ENCODE results near the gene PET100. TPM values are rescaled to one million over a fixed set of nuclear protein-coding genes. Genes with fewer than 3 reads are reported as not detected.
A peak's percentile ranks its signal among the peaks of the same experiment; 100 is the strongest.

Gene PET100
- total and polyA plus RNA-seq, 10 of the 15 experiments (the other 5 are each of a cell fraction or from before 2014, with no cell fraction given): 47.0 to 462 (median 126) TPM

DNA sequence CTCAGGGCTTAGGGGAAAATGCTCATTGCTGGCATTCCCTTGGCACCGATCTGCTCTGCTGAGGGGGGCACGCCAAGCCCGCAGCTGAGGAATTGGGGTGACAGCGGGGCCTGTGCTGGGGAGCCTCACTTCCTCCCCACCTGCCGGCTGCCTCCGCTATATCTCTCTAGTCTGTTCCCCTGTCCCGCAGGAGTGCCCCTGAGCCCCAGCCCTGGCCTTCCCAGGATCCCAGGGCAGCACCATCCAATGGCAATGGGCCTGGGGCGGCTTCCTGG, 16.8 kb downstream of the PET100 start:
- Histone ChIP-seq H3K36me3 (ENCODE audit: control insufficient read depth in 2 of 2, insufficient read depth in 2 of 2, low read length in 1 of 2) (no peaks in the 10 kb centered on the region; a peak in 3 of 4 replicates), H2AFZ (ENCODE audit: control insufficient read depth, low read depth, low read length) (no peak overlapping the region), H3K9ac (ENCODE audit: control insufficient read depth, insufficient read depth, low read length) (no peak overlapping the region), H3K4me3 (no peak overlapping the region), H4K20me1 (ENCODE audit: control insufficient read depth, insufficient read depth) (no peaks in the 10 kb centered on the region), H3K27ac (ENCODE audit: control insufficient read depth, insufficient read depth) (no peak overlapping the region), H3K9me3 (replicated peaks; ENCODE audit: control insufficient read depth, insufficient read depth, low read length) (no peaks in the 10 kb centered on the region; the same call in 2 of the 3 replicates), H3K27me3 (replicated peaks in 1 of 2; ENCODE audit: control insufficient read depth in 2 of 2, insufficient read depth in 2 of 2, low read length in 1 of 2) (no peaks in the 10 kb centered on the region; a peak in 1 of 4 replicates), H3K4me2 (ENCODE audit: control insufficient read depth, insufficient read depth) (no peak overlapping the region), H3K4me1 (ENCODE audit: control insufficient read depth, insufficient read depth, low read length) (peaks cover 3% of the 10 kb centered on the region), H3K79me2 (ENCODE audit: control insufficient read depth, insufficient read depth, low read length) (no peaks in the 10 kb centered on the region)
- FAIRE-seq (no peak), ATAC-seq (no peak), DNase-seq (ENCODE audit: low read depth, low spot score) (no peak)
- CTCF ChIA-PET: no interaction called here
- TF ChIP-seq, protein P1, sequence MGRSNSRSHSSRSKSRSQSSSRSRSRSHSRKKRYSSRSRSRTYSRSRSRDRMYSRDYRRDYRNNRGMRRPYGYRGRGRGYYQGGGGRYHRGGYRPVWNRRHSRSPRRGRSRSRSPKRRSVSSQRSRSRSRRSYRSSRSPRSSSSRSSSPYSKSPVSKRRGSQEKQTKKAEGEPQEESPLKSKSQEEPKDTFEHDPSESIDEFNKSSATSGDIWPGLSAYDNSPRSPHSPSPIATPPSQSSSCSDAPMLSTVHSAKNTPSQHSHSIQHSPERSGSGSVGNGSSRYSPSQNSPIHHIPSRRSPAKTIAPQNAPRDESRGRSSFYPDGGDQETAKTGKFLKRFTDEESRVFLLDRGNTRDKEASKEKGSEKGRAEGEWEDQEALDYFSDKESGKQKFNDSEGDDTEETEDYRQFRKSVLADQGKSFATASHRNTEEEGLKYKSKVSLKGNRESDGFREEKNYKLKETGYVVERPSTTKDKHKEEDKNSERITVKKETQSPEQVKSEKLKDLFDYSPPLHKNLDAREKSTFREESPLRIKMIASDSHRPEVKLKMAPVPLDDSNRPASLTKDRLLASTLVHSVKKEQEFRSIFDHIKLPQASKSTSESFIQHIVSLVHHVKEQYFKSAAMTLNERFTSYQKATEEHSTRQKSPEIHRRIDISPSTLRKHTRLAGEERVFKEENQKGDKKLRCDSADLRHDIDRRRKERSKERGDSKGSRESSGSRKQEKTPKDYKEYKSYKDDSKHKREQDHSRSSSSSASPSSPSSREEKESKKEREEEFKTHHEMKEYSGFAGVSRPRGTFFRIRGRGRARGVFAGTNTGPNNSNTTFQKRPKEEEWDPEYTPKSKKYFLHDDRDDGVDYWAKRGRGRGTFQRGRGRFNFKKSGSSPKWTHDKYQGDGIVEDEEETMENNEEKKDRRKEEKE (IDR thresholded peaks at IDR 0.05): no peak
- TF ChIP-seq GATAD2B (conservative IDR thresholded peaks at IDR 0.05; ENCODE audit: low read depth): no peak
- 0 out of 2 replicates have a peak, but pooled peaks have one; percentile 15 for TF ChIP-seq POLR2A (IDR thresholded peaks at IDR 0.05; ENCODE audit: low read depth, low read length)
- in situ Hi-C loops (cut with MboI) (no loop called here), intact Hi-C loops (cut with micrococcal nuclease; ENCODE audit: unreplicated experiment) (no loop called here)
- BruUV-seq (replicated peaks): no TSS peak
- SMC1A ChIA-PET (ENCODE audit: uncharacterized antibody, unreplicated experiment): no interaction called here
- 84% methylated on average over 8 of the region's 8 CpGs for WGBS (ENCODE audit: insufficient coverage, insufficient replicate concordance, low lambda C conversion rate, missing lambda C conversion rate)
- POLR2A ChIA-PET: no interaction called here
- RAD21 ChIA-PET (ENCODE audit: unreplicated experiment): no interaction called here

DNA sequence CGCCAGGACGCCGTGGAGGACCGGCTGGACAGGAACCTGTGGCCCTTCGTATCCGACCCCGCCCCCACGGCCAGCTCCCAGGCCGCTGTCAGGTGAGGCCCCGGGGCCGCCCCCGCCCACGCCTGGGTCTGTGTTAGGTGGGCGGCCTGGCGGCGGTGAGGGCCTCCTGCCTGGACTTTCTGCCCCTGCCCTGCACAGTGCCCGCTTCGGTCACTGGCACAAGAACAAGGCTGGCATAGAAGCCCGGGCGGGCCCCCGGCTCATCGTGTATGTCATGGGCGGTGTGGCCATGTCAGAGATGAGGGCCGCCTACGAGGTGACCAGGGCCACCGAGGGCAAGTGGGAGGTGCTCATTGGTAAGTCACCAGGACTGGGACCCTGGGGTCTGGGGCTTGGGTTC, 17.6 kb downstream of the PET100 start:
- ChIA-PET POLR2A (no interaction called here), SMC1A (ENCODE audit: uncharacterized antibody, unreplicated experiment) (no interaction called here), RAD21 (ENCODE audit: unreplicated experiment) (no interaction called here), CTCF (no interaction called here)
- Histone ChIP-seq H3K9ac (ENCODE audit: control insufficient read depth, insufficient read depth, low read length) (no peak overlapping the region), H3K27me3 (replicated peaks in 1 of 2; ENCODE audit: control insufficient read depth in 2 of 2, insufficient read depth in 2 of 2, low read length in 1 of 2) (no peaks in the 10 kb centered on the region; a peak in 1 of 4 replicates), H2AFZ (ENCODE audit: control insufficient read depth, low read depth, low read length) (no peak overlapping the region), H3K4me2 (ENCODE audit: control insufficient read depth, insufficient read depth) (no peak overlapping the region), H3K27ac (ENCODE audit: control insufficient read depth, insufficient read depth) (no peak overlapping the region), H4K20me1 (ENCODE audit: control insufficient read depth, insufficient read depth) (no peaks in the 10 kb centered on the region), H3K9me3 (replicated peaks; ENCODE audit: control insufficient read depth, insufficient read depth, low read length) (no peaks in the 10 kb centered on the region; the same call in 2 of the 3 replicates), H3K36me3 (ENCODE audit: control insufficient read depth in 2 of 2, insufficient read depth in 2 of 2, low read length in 1 of 2) (no peaks in the 10 kb centered on the region; a peak in 3 of 4 replicates), H3K4me1 (ENCODE audit: control insufficient read depth, insufficient read depth, low read length) (peaks cover 3% of the 10 kb centered on the region), H3K79me2 (ENCODE audit: control insufficient read depth, insufficient read depth, low read length) (no peaks in the 10 kb centered on the region), H3K4me3 (no peak overlapping the region)
- BruUV-seq (replicated peaks): no TSS peak
- FAIRE-seq (no peak), ATAC-seq (no peak), DNase-seq (ENCODE audit: low read depth, low spot score) (no peak)
- WGBS (ENCODE audit: insufficient coverage, insufficient replicate concordance, low lambda C conversion rate, missing lambda C conversion rate): 92% methylated on average over 23 of the region's 26 CpGs
- intact Hi-C loops (cut with micrococcal nuclease; ENCODE audit: unreplicated experiment): no loop called here
- in situ Hi-C loops (cut with MboI): no loop called here
- no peak for TF ChIP-seq KAT2A (conservative IDR thresholded peaks at IDR 0.05; ENCODE audit: control insufficient read depth, low read depth, low read length)
- TF ChIP-seq YBX1 (IDR thresholded peaks at IDR 0.05): no peak
- TF ChIP-seq, protein P2, sequence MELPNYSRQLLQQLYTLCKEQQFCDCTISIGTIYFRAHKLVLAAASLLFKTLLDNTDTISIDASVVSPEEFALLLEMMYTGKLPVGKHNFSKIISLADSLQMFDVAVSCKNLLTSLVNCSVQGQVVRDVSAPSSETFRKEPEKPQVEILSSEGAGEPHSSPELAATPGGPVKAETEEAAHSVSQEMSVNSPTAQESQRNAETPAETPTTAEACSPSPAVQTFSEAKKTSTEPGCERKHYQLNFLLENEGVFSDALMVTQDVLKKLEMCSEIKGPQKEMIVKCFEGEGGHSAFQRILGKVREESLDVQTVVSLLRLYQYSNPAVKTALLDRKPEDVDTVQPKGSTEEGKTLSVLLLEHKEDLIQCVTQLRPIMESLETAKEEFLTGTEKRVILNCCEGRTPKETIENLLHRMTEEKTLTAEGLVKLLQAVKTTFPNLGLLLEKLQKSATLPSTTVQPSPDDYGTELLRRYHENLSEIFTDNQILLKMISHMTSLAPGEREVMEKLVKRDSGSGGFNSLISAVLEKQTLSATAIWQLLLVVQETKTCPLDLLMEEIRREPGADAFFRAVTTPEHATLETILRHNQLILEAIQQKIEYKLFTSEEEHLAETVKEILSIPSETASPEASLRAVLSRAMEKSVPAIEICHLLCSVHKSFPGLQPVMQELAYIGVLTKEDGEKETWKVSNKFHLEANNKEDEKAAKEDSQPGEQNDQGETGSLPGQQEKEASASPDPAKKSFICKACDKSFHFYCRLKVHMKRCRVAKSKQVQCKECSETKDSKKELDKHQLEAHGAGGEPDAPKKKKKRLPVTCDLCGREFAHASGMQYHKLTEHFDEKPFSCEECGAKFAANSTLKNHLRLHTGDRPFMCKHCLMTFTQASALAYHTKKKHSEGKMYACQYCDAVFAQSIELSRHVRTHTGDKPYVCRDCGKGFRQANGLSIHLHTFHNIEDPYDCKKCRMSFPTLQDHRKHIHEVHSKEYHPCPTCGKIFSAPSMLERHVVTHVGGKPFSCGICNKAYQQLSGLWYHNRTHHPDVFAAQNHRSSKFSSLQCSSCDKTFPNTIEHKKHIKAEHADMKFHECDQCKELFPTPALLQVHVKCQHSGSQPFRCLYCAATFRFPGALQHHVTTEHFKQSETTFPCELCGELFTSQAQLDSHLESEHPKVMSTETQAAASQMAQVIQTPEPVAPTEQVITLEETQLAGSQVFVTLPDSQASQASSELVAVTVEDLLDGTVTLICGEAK (IDR thresholded peaks at IDR 0.05; ENCODE audit: borderline replicate concordance): no peak
- TF ChIP-seq FOXM1 (IDR thresholded peaks at IDR 0.05; ENCODE audit: low read depth, low read length): no peak
- TF ChIP-seq, protein P3, sequence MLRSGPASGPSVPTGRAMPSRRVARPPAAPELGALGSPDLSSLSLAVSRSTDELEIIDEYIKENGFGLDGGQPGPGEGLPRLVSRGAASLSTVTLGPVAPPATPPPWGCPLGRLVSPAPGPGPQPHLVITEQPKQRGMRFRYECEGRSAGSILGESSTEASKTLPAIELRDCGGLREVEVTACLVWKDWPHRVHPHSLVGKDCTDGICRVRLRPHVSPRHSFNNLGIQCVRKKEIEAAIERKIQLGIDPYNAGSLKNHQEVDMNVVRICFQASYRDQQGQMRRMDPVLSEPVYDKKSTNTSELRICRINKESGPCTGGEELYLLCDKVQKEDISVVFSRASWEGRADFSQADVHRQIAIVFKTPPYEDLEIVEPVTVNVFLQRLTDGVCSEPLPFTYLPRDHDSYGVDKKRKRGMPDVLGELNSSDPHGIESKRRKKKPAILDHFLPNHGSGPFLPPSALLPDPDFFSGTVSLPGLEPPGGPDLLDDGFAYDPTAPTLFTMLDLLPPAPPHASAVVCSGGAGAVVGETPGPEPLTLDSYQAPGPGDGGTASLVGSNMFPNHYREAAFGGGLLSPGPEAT (IDR thresholded peaks at IDR 0.05; ENCODE audit: low read depth): no peak
- no peak for TF ChIP-seq SREBF2 (IDR thresholded peaks at IDR 0.05; ENCODE audit: low read length)
- TF ChIP-seq ZBED1 (IDR thresholded peaks at IDR 0.05; ENCODE audit: borderline replicate concordance): no peak
- TF ChIP-seq RAD51 (IDR thresholded peaks at IDR 0.05): no peak

All from GM12878 (cell line).